Skin of body (tissue), 2 donors: ENCODE data around the gene AMD1. TPM values are rescaled to one million over a fixed set of nuclear protein-coding genes. Genes with fewer than 3 reads are reported as not detected.
"Not testable (repeated sequence)": the region's sequence is repeated elsewhere in the genome, so short reads cannot be mapped to it uniquely, and the experiment has no call there.

Source experiments
- DNase-seq: peaks from one replicate; lab custom pipeline; 2025; lab: John Stamatoyannopoulos, UW
- total RNA-seq: library from RNA; depleted of rRNA; stranded (reverse); fragments of >200 nt; gene quantifications from one replicate; pipeline ENCODE4 v1.2.3, GENCODE V29; 2014

Gene AMD1
- 79.7 TPM for total RNA-seq

DNA sequence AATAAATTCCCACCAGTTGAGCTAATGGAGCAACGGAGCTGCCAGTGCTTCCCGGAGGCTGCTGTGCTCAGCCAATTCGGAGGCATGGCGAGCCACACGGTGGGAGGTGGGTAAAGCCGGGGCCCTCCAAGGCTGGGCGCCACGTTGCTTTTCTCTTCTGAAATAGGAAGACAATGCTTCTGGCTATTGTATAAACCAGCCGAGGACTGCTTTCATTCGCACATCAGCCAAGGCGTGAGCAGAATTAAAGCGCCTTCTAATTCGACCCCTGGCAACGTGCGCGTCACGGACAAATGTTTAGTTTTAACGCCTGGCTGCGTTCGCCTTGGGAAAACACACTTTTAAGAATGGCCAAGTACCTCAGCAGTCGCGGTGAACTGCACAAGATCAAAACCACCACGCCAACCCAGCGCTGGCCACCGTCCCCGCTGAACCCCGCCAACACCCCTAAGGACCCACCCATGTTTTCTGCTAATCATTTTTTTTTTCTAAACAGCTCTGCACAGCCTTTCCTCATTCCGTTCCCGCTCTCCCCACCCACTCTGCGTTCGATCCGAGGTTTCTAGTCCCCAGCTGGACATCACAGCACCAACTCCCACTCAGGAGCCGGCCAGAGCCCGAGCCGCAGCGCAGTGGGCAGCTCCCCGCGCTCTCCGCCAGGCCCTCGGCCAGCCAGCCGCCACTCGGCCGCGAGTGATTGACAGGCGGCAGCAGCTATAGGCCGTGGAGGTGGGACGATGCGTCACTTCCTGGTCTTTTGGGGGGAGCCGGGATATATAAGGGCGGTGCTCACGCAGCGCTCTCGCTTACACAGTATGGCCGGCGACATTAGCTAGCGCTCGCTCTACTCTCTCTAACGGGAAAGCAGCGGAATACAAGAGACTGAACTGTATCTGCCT lies at the start of gene AMD1:
TSS of gene AMD1 (plus strand) at position 805 of the 899 bp plus-strand sequence. CDS start 321 bp downstream, outside the sequence.
- DNase-seq = peak; percentile 98

GRCh38 chr6:110826236-110827129 lies 48.1 kb upstream of the AMD1 start:
- DNase-seq = peak; percentile 48

DNA sequence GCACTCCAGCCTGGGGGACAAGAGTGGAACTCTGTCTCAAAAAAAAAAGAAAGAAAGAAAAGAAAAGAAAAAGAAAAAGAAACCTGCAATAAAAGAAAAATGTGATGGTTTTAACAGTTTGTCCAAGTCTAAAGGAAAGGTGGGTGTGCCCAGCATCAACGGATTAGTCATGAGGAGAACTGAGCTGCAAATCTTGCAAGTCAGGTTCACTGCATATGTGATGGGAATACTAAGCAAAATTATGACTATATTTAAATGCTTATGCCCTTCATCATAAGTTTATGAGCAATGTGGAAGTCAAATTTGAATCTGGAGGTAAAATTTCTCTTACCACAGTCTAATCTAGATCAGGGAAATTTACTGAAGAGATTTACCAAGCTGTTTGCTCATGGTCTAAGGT lies 46.2 kb upstream of the AMD1 start:
- DNase-seq = no peak

DNA sequence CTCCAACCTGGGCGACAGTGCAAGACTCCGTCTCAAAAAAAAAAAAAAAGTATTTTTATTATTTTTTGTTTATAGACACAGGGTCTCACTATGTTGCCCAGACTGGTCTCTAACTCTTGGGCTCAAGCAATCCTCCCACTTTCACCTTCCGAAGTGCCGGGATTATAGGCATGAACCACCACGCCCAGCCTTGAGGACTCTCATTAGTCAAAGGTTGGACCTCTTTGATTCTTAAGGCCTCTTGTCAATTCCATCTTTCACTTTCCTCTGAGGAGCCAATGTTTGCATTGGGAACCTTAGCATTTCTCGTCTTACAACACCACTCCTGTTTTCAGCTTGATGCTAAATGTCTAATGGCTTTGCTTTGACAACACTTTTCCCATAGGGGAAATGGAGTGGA lies 43.2 kb upstream of the AMD1 start:
- DNase-seq = no peak

DNA sequence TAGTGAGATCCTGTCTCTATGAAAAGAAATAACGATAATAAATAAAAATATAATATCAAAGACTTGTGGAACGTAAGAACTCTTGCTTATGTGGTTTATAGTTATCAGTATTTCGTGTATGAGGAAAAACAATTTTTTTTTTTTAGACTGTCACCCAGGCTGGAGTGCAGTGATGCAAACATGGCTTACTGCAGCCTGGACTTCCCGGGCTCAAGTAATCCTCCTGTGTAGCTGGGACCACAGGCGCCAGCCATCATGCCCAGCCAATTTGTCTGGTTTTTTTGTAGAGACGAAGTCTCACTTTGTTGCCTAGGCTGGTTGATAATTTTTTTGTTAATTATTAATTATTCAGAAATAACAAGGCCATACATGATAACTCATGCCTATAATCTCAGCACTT lies 40.8 kb upstream of the AMD1 start:
- DNase-seq = no peak

DNA sequence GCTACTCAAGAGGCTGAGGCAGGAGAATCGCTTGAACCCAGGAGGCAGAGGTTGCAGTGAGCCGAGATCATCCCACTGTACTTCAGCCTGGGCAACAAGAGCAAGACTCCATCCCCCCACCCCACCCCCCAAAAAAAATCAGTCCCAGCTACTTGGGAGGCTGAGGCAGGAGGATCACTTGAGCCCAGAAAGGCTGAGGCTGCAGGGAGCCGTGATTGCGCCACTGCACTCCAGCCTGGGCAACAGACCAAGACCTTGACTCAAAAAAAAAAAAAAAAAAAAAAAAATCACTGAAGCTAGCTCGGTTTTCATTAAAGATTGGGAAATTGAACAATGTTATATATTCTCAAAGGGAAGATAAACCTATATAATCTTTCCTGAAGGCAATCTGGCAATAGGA lies 38.8 kb upstream of the AMD1 start:
- DNase-seq = not testable (repeated sequence)

DNA sequence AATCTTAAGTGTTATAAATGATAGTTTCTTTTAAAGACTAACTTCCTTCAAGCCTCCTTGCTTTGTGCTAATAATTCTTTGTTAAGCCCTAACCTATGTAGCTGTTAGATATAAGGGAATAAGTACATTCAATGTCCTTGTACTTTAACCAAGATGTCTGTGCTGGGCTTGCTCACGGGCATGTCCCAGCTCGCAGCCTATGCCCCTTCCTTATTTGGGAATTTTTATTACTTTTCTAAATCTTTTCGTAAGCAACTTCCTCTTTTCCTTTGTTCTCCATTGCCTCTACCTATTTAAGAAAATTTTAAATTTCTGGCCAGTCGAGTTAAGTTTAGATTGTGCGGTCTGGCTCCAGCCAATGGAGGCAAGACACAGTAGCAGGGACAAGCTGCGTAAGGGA lies 33.3 kb upstream of the AMD1 start:
- DNase-seq = no peak

DNA sequence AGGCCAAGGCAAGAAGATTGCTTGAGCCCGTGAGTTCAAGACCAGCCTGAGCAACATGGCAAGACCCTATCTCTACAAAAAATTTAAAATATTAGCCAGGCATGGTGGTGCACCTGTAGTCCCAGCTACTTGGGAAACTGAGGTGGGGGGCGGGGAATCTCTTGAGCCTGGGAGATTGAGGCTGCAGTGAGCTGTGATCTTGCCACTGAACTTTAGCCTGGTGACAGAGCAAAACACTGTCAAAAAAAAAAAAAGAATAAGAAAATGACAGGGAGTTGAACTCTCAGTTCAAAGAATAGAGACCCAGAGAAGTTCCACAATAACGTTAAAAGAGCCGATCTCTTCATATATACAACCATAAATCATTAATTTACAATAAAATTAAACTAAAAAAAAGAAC lies 24.8 kb upstream of the AMD1 start:
- no peak for DNase-seq

DNA sequence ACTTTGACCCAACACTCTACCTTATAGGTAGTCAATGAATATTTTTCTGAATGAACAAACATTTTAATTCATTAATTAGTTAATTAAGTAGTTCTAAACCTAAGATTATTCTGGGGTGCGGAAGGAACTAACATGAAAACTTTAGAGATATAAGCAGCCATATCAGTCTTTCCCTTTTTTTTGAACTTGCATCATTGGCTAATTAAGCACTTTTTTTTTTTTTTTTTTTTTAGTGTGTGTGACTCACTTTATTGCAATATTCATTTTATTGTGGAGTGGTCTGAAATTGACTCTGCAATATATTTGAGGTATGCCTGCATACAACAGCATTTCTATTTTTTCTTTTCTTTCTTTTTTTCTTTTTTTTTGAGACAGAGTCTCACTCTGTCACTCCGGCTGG lies 21.8 kb upstream of the AMD1 start:
- DNase-seq = no peak

GRCh38 chr6:110853754-110854477 lies 20.7 kb upstream of the AMD1 start:
- DNase-seq = no peak

GRCh38 chr6:110856296-110856695 lies 18.3 kb upstream of the AMD1 start:
- no peak for DNase-seq

- no peak for DNase-seq
Observed at GRCh38 chr6:110858016-110858415, 16.6 kb upstream of the AMD1 start.

DNA sequence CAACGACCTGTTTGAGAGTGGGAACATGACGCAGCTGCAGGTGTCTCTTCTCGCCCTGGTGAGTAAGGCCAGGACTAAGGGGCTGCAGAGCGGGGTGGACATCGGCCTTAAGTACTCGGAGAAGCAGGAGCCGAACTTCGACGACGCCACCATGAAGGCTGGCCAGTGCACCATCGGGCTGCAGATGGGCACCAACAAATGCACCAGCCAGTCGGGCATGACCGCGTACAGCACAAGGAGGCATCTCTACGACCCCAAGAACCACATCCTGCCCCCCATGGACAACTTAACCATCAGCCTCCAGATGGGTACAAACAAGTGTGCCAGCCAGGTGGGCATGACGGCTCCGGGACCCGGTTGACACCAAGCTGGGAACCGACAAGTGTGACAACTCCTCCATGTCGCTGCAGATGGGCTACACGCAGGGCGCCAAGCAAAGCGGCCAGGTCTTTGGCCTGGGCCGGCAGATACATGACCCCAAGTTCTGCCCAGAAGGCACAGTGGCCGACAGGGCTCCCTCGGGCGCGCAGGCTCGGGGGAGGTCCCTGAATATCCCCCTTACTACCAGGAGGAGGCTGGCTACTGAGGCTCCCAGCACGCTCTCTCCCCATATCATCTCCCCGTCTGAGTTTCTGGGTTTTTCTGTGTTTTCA lies 15.9 kb upstream of the AMD1 start:
- no peak for DNase-seq

GRCh38 chr6:110859335-110859792 lies 15.2 kb upstream of the AMD1 start:
- DNase-seq = no peak

DNA sequence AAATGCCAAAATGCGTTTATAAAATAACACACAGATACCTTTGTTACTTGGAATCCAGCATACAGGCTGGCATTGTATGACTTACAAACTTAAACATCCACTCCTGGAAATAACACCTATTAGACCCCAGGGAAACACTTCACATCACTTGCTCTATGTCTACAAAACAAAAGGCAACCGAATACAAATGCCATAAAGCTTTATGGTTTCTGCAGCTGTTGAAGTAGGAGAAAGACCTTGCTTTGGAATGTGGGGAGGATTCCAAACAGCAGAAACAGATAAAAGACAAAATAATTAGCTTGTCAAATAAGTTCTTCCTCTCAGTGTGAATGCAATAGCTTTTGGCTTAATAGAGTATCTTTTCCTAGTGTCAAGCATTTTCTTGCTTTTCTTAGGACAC lies 9.8 kb upstream of the AMD1 start:
- DNase-seq = no peak

- no peak for DNase-seq
Observed at GRCh38 chr6:110874880-110875547, 429 bp downstream of the AMD1 start.

- DNase-seq = no peak
Observed at GRCh38 chr6:110875548-110876169, 1.1 kb downstream of the AMD1 start.

DNA sequence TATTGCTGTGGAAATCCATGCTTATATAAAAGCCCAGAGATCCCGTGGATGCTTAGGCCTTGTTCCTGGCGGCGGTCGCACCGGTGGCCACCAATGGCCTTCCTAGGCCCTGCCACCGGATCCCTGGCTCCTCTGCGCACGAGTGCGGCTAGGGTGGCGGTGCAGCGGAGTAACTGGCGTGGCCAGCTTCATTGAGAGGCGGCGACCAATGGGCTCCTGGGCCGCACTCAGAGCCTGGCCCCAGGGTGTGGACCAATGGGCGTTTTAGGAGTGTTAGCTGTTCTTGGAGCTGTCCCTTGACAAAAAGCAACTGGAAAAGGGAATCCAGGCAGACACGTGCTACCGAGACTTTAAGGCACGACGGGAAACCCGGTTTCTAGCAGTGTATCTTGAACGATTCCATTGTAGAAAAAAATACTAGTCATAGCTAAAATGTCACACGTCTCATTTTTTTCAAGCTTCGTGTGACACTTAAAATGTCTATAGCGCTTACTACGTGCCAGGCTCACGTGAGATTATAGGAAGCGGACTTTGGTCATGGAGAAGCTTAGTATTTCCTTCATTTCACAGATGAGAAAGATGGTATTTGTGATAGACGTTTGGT lies 1.7 kb downstream of the AMD1 start:
- DNase-seq = peak; percentile 77

GRCh38 chr6:110876806-110877564 lies 2.4 kb downstream of the AMD1 start:
- DNase-seq = no peak
